ENCODE results near the gene GLP1R.

GLP1R gene

GRCh38 chr6:39043776-39044175 is 4.8 kb upstream of the GLP1R start:
- in situ Hi-C loops (cut with MboI; ENCODE audit: low sequenced_read_pairs), result no loop called here

GRCh38 chr6:39044181-39044580 is 4.4 kb upstream of the GLP1R start:
- in situ Hi-C loops (cut with MboI; ENCODE audit: low sequenced_read_pairs), result no loop called here

GRCh38 chr6:39047434-39048327 is 900 bp upstream of the GLP1R start:
- in situ Hi-C loops (cut with MboI; ENCODE audit: low sequenced_read_pairs), result no loop called here

GRCh38 chr6:39049575-39050283 is 1.1 kb downstream of the GLP1R start:
- in situ Hi-C loops (cut with MboI; ENCODE audit: low sequenced_read_pairs), result no loop called here

- in situ Hi-C loops (cut with MboI; ENCODE audit: low sequenced_read_pairs), result no loop called here
These were observed 2.0 kb downstream of the GLP1R start for GRCh38 chr6:39050453-39051112.

- in situ Hi-C loops (cut with MboI; ENCODE audit: low sequenced_read_pairs), result no loop called here
These were observed 3.0 kb downstream of the GLP1R start for GRCh38 chr6:39051399-39052122.

- in situ Hi-C loops (cut with MboI; ENCODE audit: low sequenced_read_pairs), result no loop called here
These were observed 4.5 kb downstream of the GLP1R start for GRCh38 chr6:39053016-39053624.

- in situ Hi-C loops (cut with MboI; ENCODE audit: low sequenced_read_pairs), result no loop called here
These were observed 5.4 kb downstream of the GLP1R start for GRCh38 chr6:39053854-39054576.

GRCh38 chr6:39054577-39055142 is 6.1 kb downstream of the GLP1R start:
- in situ Hi-C loops (cut with MboI; ENCODE audit: low sequenced_read_pairs), result no loop called here

GRCh38 chr6:39055661-39056060 is 7.1 kb downstream of the GLP1R start:
- in situ Hi-C loops (cut with MboI; ENCODE audit: low sequenced_read_pairs), result no loop called here

GRCh38 chr6:39056191-39056590 is 7.6 kb downstream of the GLP1R start:
- in situ Hi-C loops (cut with MboI; ENCODE audit: low sequenced_read_pairs), result no loop called here

GRCh38 chr6:39056681-39057080 is 8.1 kb downstream of the GLP1R start:
- in situ Hi-C loops (cut with MboI; ENCODE audit: low sequenced_read_pairs), result no loop called here

- in situ Hi-C loops (cut with MboI; ENCODE audit: low sequenced_read_pairs), result no loop called here
These were observed 8.9 kb downstream of the GLP1R start for GRCh38 chr6:39057251-39058155.

GRCh38 chr6:39058471-39059147 is 10.0 kb downstream of the GLP1R start:
- in situ Hi-C loops (cut with MboI; ENCODE audit: low sequenced_read_pairs), result no loop called here

GRCh38 chr6:39059496-39060310 is 11.1 kb downstream of the GLP1R start:
- in situ Hi-C loops (cut with MboI; ENCODE audit: low sequenced_read_pairs), result no loop called here

- in situ Hi-C loops (cut with MboI; ENCODE audit: low sequenced_read_pairs), result no loop called here
These were observed 12.0 kb downstream of the GLP1R start for GRCh38 chr6:39060467-39061160.

- in situ Hi-C loops (cut with MboI; ENCODE audit: low sequenced_read_pairs), result no loop called here
These were observed 12.6 kb downstream of the GLP1R start for GRCh38 chr6:39061182-39061581.
